ENCODE data around the gene WIZ. TPM values are rescaled to one million over a fixed set of nuclear protein-coding genes. Genes with fewer than 3 reads are reported as not detected.

The WIZ gene
- total and polyA plus RNA-seq, 2 experiments from 2014 or later: 8.9 to 39.5 TPM

DNA sequence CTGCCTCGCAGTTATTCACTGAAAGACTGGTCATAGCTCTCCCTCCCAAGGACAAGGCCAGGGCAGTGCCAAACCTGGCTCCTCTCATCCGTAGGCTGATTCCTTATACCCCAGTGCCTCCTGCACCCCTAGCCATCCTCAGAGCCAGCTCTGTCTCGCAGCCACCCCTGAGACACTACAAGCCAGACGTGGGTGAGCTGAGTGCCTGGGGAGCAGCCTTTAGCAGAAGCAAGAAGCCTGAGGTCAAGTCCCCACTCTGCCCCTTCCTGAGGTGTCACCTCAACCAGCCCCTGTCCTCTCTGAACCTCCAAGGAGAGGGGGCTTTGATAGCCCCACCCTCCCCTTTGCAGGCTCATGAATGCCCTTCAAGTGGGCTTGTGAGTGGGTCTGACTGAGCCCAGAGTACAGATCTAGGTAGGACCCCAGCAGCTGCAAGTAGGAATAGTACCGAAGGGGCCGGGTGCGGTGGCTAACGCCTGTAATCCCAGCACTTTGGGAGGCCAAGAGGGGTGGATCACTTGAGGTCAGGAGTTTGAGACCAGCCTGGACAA is 16.2 kb downstream of the WIZ start (continued):
- TF ChIP-seq, protein P1, sequence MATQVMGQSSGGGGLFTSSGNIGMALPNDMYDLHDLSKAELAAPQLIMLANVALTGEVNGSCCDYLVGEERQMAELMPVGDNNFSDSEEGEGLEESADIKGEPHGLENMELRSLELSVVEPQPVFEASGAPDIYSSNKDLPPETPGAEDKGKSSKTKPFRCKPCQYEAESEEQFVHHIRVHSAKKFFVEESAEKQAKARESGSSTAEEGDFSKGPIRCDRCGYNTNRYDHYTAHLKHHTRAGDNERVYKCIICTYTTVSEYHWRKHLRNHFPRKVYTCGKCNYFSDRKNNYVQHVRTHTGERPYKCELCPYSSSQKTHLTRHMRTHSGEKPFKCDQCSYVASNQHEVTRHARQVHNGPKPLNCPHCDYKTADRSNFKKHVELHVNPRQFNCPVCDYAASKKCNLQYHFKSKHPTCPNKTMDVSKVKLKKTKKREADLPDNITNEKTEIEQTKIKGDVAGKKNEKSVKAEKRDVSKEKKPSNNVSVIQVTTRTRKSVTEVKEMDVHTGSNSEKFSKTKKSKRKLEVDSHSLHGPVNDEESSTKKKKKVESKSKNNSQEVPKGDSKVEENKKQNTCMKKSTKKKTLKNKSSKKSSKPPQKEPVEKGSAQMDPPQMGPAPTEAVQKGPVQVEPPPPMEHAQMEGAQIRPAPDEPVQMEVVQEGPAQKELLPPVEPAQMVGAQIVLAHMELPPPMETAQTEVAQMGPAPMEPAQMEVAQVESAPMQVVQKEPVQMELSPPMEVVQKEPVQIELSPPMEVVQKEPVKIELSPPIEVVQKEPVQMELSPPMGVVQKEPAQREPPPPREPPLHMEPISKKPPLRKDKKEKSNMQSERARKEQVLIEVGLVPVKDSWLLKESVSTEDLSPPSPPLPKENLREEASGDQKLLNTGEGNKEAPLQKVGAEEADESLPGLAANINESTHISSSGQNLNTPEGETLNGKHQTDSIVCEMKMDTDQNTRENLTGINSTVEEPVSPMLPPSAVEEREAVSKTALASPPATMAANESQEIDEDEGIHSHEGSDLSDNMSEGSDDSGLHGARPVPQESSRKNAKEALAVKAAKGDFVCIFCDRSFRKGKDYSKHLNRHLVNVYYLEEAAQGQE (IDR thresholded peaks at IDR 0.05; ENCODE audit: unreplicated experiment): no peak
- no peak for TF ChIP-seq ZNF114 (CRISPR knock-in tag; IDR thresholded peaks at IDR 0.05)
- TF ChIP-seq CREB1 (CRISPR knock-in tag; IDR thresholded peaks at IDR 0.05; ENCODE audit: low read depth): no peak
- no peak for TF ChIP-seq STAT1 (IDR thresholded peaks at IDR 0.05; ENCODE audit: unreplicated experiment)
- no peak for TF ChIP-seq EZH2 (IDR thresholded peaks at IDR 0.05; ENCODE audit: low read depth, unreplicated experiment)
- no peak for TF ChIP-seq CTCF (conservative IDR thresholded peaks at IDR 0.05; ENCODE audit: low read depth in 2 of 2)
- TF ChIP-seq, protein P2, sequence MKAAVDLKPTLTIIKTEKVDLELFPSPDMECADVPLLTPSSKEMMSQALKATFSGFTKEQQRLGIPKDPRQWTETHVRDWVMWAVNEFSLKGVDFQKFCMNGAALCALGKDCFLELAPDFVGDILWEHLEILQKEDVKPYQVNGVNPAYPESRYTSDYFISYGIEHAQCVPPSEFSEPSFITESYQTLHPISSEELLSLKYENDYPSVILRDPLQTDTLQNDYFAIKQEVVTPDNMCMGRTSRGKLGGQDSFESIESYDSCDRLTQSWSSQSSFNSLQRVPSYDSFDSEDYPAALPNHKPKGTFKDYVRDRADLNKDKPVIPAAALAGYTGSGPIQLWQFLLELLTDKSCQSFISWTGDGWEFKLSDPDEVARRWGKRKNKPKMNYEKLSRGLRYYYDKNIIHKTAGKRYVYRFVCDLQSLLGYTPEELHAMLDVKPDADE (IDR thresholded peaks at IDR 0.05): no peak
- TF ChIP-seq ZNF331 (CRISPR knock-in tag; IDR thresholded peaks at IDR 0.05; ENCODE audit: low read depth): no peak
- no peak for TF ChIP-seq EZH2phosphoT487 (IDR thresholded peaks at IDR 0.05; ENCODE audit: unreplicated experiment)
- TF ChIP-seq JUNB (IDR thresholded peaks at IDR 0.05; ENCODE audit: unreplicated experiment): no peak

DNA sequence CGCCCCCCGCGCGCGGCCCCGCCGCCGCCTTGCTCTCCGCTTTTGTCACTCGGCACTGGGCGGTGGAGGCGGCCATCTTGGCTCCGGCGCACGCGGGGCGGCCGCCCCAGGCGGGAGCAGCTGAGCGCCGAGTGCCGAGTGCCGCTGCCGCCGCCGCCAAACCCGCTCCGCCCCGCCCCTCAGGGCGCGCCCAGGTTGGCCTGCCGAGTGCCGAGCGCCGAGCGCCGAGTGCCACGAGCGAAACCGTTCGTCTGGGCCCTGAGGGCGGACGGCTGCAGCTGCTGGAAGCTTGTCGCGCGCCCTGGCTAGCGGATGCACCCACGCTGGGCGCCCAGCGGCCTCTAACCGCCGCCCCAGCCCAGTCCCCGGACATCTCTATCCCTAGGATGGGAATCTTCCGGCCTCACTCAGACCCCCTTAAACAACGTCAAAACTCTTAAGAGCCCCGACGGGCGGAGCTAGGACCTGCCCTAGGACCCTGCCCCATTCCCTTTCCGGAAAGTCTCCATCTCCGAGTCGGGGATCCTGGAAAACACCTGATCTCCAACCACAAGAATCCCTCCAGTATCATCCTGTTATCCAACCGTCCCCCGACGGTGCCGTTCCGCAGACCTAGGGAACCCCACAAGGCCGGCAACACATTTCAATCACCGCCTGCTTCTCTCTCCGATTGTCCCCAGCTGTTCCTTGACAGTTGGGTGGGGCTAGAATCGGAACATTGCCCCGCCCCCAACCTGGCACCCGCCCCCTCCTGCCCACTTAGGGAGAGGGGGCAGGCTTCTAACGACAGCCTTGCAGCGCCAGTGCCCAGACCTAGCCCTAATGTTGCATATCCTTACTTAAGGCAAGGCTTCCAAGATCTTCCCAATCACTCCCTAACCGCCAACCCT is 16.9 kb downstream of the WIZ start:
- ATAC-seq (peak; percentile 81), DNase-seq (ENCODE audit: low spot score) (peak; percentile 92)
- Histone ChIP-seq H3K9me2 (ENCODE audit: insufficient read depth) (no peaks in the 10 kb centered on the region), H3K4me2 (peak overlapping the region; percentile 94), H3F3A (replicated peaks; ENCODE audit: low read depth) (peaks cover 4% of the 10 kb centered on the region; the same call in 1 of the 2 replicates), H3K27ac (ENCODE audit: low read depth) (no peak overlapping the region), H3K79me2 (replicated peaks; ENCODE audit: insufficient read depth) (peaks cover 18% of the 10 kb centered on the region), H3K4me1 (ENCODE audit: insufficient read depth) (0 out of 2 replicates have a peak, but pooled peaks cover 6% of the 10 kb centered on the region), H3K36me3 (ENCODE audit: insufficient read depth) (no peaks in the 10 kb centered on the region), H2AFZ (peak overlapping the region; percentile 99), H3K4me3 (peak overlapping the region; percentile 92), H4K20me1 (replicated peaks; ENCODE audit: insufficient read depth) (peaks cover 16% of the 10 kb centered on the region), H3K27me3 (ENCODE audit: insufficient read depth) (no peaks in the 10 kb centered on the region)
- Mint-ChIP-seq H3K4me3 (peak overlapping the region; percentile 94), H3K9me3 (no peaks in the 10 kb centered on the region; the same call in 2 of the 3 replicates), H3K27me3 (ENCODE audit: insufficient read depth, low read depth, poor library complexity) (peaks cover 12% of the 10 kb centered on the region), H3K4me1 (peaks cover 21% of the 10 kb centered on the region), H3K36me3 (ENCODE audit: low read depth) (no peaks in the 10 kb centered on the region; the same call in 2 of the 3 replicates), H3K27ac (peak overlapping the region; percentile 80)
- no peak for TF ChIP-seq JUNB (IDR thresholded peaks at IDR 0.05; ENCODE audit: unreplicated experiment)
- TF ChIP-seq ZNF331 (CRISPR knock-in tag; IDR thresholded peaks at IDR 0.05; ENCODE audit: low read depth): no peak
- TF ChIP-seq EZH2phosphoT487 (IDR thresholded peaks at IDR 0.05; ENCODE audit: unreplicated experiment): no peak
- no peak for TF ChIP-seq CTCF (conservative IDR thresholded peaks at IDR 0.05; ENCODE audit: low read depth in 2 of 2)
- TF ChIP-seq, protein P2 (IDR thresholded peaks at IDR 0.05): 0 out of 2 replicates have a peak, but pooled peaks have one; percentile 30
- TF ChIP-seq EZH2 (IDR thresholded peaks at IDR 0.05; ENCODE audit: low read depth, unreplicated experiment): no peak
- TF ChIP-seq NANOG (IDR thresholded peaks at IDR 0.05; ENCODE audit: borderline replicate concordance): no peak
- no peak for TF ChIP-seq ZNF114 (CRISPR knock-in tag; IDR thresholded peaks at IDR 0.05)
- TF ChIP-seq CREB1 (CRISPR knock-in tag; IDR thresholded peaks at IDR 0.05; ENCODE audit: low read depth): peak; percentile 58
